Endothelial cell of umbilical vein (primary cell): ENCODE data around the gene COL26A1. TPM values are rescaled to one million over a fixed set of nuclear protein-coding genes. Genes with fewer than 3 reads are reported as not detected.

Experiments used
- BruUV-seq: library from RNA; stranded (reverse); fragments of 400-500 nt; replicated peaks from 2 replicates; lab custom pipeline; 2021; lab: Mats Ljungman, UMichigan
- CTCF ChIA-PET: fragments of 300-600, 350-600 bp; sonication (Branson Sonifier 250); formaldehyde crosslinking; loops from one replicate; lab custom pipeline; 2021; ENCODE audit warnings: antibody characterized with exemption, inconsistent platforms; lab: Charles Lee
- POLR2A ChIA-PET: fragments of 300-600, 350-600 bp; sonication (Branson Sonifier 250); formaldehyde crosslinking; loops from one replicate; lab custom pipeline; 2021; ENCODE audit warnings: antibody characterized with exemption, inconsistent platforms; lab: Charles Lee
- DNase-seq: peaks from one replicate; pipeline ENCODE4 v3.0.0-alpha.2; 2011; ENCODE audit warnings: low read depth, low spot score
- FAIRE-seq: peaks from 2 replicates; lab custom pipeline; 2011; peaks lifted over from hg19 to GRCh38; lab: Jason Lieb, UNC
- H2AFZ ChIP-seq: 2 replicates; pipeline ENCODE4 v1.6.0; 2012; ENCODE audit warnings: low read depth, low read length, control low read depth, inconsistent platforms
- H3K27ac ChIP-seq: 2 replicates; pipeline ENCODE4 v1.5.1; 2011; ENCODE audit warnings: low read depth, mild to moderate bottlenecking, control low read depth, low read length, moderate library complexity; ENCODE audit not compliant: insufficient read depth
- H3K27me3 ChIP-seq, 2 experiments: 2 replicates each; pipeline versions ENCODE4 v1.6.0 to v1.6.1; 2011; ENCODE audit warnings: low read length in 2 of 2, mixed read lengths in 1 of 2; ENCODE audit not compliant: control insufficient read depth in 2 of 2, insufficient read depth in 2 of 2
- H3K36me3 ChIP-seq, 2 experiments: 2 replicates in 1 of 2; 3 replicates in 1 of 2; pipeline ENCODE4 v1.5.1; 2011; ENCODE audit warnings: low read length in 2 of 2, mild to moderate bottlenecking in 1 of 2, moderate library complexity in 1 of 2; ENCODE audit not compliant: control insufficient read depth in 2 of 2, insufficient read depth in 2 of 2; ENCODE audit errors: extremely low read depth in 1 of 2
- H3K4me1 ChIP-seq: 3 replicates; pipeline ENCODE4 v1.5.1; 2011; ENCODE audit warnings: mild to moderate bottlenecking, low read length; ENCODE audit not compliant: control insufficient read depth, insufficient read depth; ENCODE audit errors: extremely low read depth
- H3K4me2 ChIP-seq: 2 replicates; pipeline ENCODE4 v1.6.1; 2011; ENCODE audit warnings: low read length, control low read depth, mixed read lengths; ENCODE audit not compliant: insufficient read depth
- H3K4me3 ChIP-seq, 3 experiments: fragments of 200-600 bp in 1 of 3; sonication (generic), shearing (Covaris generic) in 1 of 3; replicated peaks in 1 of 3; 2 replicates each; pipeline ENCODE4 v1.5.1; 2011 to 2016; ENCODE audit warnings: control low read depth in 3 of 3, low read length in 3 of 3, mild to moderate bottlenecking in 2 of 3, inconsistent platforms in 1 of 3, low read depth in 1 of 3, moderate library complexity in 1 of 3; ENCODE audit not compliant: insufficient read depth in 1 of 3
- H3K79me2 ChIP-seq: 2 replicates; pipeline ENCODE4 v1.6.0; 2012; ENCODE audit warnings: low read length, inconsistent platforms; ENCODE audit not compliant: control insufficient read depth, insufficient read depth
- H3K9ac ChIP-seq: replicated peaks from 2 replicates; pipeline ENCODE3; 2011; ENCODE audit warnings: low read length, control low read depth; ENCODE audit not compliant: insufficient read depth; ENCODE audit errors: extremely low read depth
- H3K9me1 ChIP-seq: replicated peaks from 3 replicates; pipeline ENCODE4 v1.6.0; 2011; ENCODE audit warnings: mild to moderate bottlenecking, low read length; ENCODE audit not compliant: control insufficient read depth, insufficient read depth; ENCODE audit errors: extremely low read depth
- H3K9me3 ChIP-seq: replicated peaks from 2 replicates; pipeline ENCODE4 v1.5.1; 2012; ENCODE audit warnings: low read length, inconsistent platforms; ENCODE audit not compliant: control insufficient read depth, insufficient read depth
- H4K20me1 ChIP-seq: replicated peaks from 2 replicates; pipeline ENCODE3; 2011; ENCODE audit warnings: mild to moderate bottlenecking, low read length; ENCODE audit not compliant: control insufficient read depth, insufficient read depth; ENCODE audit errors: extremely low read depth
- CTCF ChIP-seq, 2 donors: IDR thresholded peaks; 1 replicate in 1 of 2; 2 replicates in 1 of 2; pipeline ENCODE4 v1.5.1; 2011; ENCODE audit warnings: low read length in 2 of 2, mild to moderate bottlenecking in 2 of 2, moderate library complexity in 2 of 2, control low read depth in 1 of 2, inconsistent platforms in 1 of 2, low read depth in 1 of 2; ENCODE audit not compliant: insufficient read depth in 1 of 2; ENCODE audit errors: extremely low read depth in 1 of 2
- EZH2 ChIP-seq: IDR thresholded peaks from 2 replicates; pipeline ENCODE4 v1.6.1; 2012; ENCODE audit warnings: borderline replicate concordance, low read depth, mild to moderate bottlenecking, moderate library complexity, low read length, inconsistent platforms; ENCODE audit not compliant: severe bottlenecking
- FOS ChIP-seq: IDR thresholded peaks from 2 replicates; pipeline ENCODE4 v1.6.1; 2011; ENCODE audit warnings: mild to moderate bottlenecking, low read length, moderate library complexity, borderline replicate concordance; ENCODE audit not compliant: insufficient read depth
- GATA2 ChIP-seq: IDR thresholded peaks from 2 replicates; pipeline ENCODE4 v1.7.0; 2011; ENCODE audit warnings: low read depth, mild to moderate bottlenecking, moderate library complexity, mixed read lengths, low read length; ENCODE audit not compliant: insufficient read length, insufficient read depth
- JUN ChIP-seq: IDR thresholded peaks from 2 replicates; pipeline ENCODE4 v1.6.1; 2011; ENCODE audit warnings: borderline replicate concordance, low read depth; ENCODE audit not compliant: insufficient read length, insufficient read depth
- MYC ChIP-seq: IDR thresholded peaks from one replicate; pipeline ENCODE4 v1.6.1; 2011; ENCODE audit warnings: mild to moderate bottlenecking, low read depth, low read length
- POLR2A ChIP-seq: IDR thresholded peaks from 2 replicates; pipeline ENCODE4 v1.6.1; 2012; ENCODE audit warnings: low read depth, mild to moderate bottlenecking, control low read depth, low read length
- POLR2AphosphoS5 ChIP-seq: IDR thresholded peaks from 2 replicates; pipeline ENCODE4 v1.6.1; 2012; ENCODE audit warnings: low read depth, mild to moderate bottlenecking, control low read depth, low read length, moderate library complexity; ENCODE audit not compliant: insufficient read depth
- dilution Hi-C: fragments of 300-500 bp; cut with MboI; formaldehyde crosslinking; loops from one replicate; pipeline ENCODE4 v1.15.0; 2019; ENCODE audit warnings: low sequenced_read_pairs; ENCODE audit not compliant: extremely low pct_ligation_motif_present
- intact Hi-C: fragments of 100-400 bp; cut with micrococcal nuclease; formaldehyde crosslinking; loops from one replicate; pipeline ENCODE4 v1.10.0; 2022
- polyA plus RNA-seq, 4 experiments: library from polyadenylated mRNA; depleted of rRNA in 3 of 4; stranded (reverse) in 3 of 4; unstranded in 1 of 4; fragments of >200 nt; gene quantifications; 2 replicates each; pipeline versions ENCODE4 v1.2.1 to v1.2.3, GENCODE V29; 2011 to 2012; ENCODE audit warnings: missing spikeins in 1 of 4
- total RNA-seq: library from RNA; stranded (reverse); gene quantifications from 2 replicates; pipeline ENCODE4 v1.2.3, GENCODE V29; 2021
- TF ChIP-seq, protein P1 (sequence below): IDR thresholded peaks from 2 replicates; pipeline ENCODE4 v1.6.1; 2011; ENCODE audit not compliant: insufficient read depth, insufficient read length

The COL26A1 gene
- total and polyA plus RNA-seq, 2 donors (not counting 3 experiments of a cell fraction or from before 2014, with no cell fraction given) = not detected

DNA sequence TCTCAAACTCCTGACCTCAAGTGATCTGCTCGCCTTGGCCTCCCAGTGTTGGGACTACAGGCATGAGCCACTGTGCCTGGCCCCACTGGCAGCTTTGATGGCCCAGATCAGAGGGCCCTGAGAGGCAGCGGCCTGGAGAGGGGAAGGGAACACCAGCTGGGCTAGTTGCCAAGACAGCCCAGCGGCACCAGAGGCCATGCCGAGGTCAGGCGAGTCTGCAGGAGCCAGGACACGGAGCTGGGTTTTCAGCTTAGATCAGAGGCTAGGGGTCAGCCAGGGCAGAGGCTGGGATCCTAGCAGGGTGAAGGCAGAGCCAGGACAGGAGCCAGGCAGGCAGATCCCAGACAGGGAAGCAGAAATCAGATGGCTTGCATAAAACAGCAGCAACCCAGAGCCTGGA is 173.6 kb downstream of the COL26A1 start:
- Histone ChIP-seq H4K20me1 (no peaks in the 10 kb centered on the region), H3K27me3 (no peaks in the 10 kb centered on the region), H3K27ac (no peak overlapping the region), H3K9me1 (no peaks in the 10 kb centered on the region), H3K79me2 (no peaks in the 10 kb centered on the region), H3K36me3 (no peaks in the 10 kb centered on the region), H3K9ac (no peak overlapping the region), H2AFZ (no peak overlapping the region), H3K4me1 (no peaks in the 10 kb centered on the region), H3K4me2 (no peak overlapping the region), H3K4me3 (no peak overlapping the region), H3K9me3 (no peaks in the 10 kb centered on the region)
- ChIA-PET CTCF (interaction anchor here (0.6 to 1.3 kb wide), 6 partner anchors 10 to 693 kb away, joined by 3 to 5 read pairs (median 3); no protein-coding TSS in a partner anchor), POLR2A (no interaction called here)
- intact Hi-C loops (no loop called here), dilution Hi-C loops (no loop called here)
- DNase-seq = no peak
- TF ChIP-seq GATA2 = no peak
- no peak for TF ChIP-seq EZH2
- no peak for TF ChIP-seq JUN
- no TSS peak for BruUV-seq
- no peak for FAIRE-seq

- TF ChIP-seq GATA2 (no peak), CTCF (IDR thresholded peaks at IDR 0.05; ENCODE audit: extremely low read depth in 1 of 2, insufficient read depth in 1 of 2, low read depth in 1 of 2, low read length in 2 of 2) (no peak), POLR2AphosphoS5 (no peak), MYC (no peak), JUN (no peak), POLR2A (no peak), FOS (no peak), EZH2 (no peak)
- TF ChIP-seq, protein P1, sequence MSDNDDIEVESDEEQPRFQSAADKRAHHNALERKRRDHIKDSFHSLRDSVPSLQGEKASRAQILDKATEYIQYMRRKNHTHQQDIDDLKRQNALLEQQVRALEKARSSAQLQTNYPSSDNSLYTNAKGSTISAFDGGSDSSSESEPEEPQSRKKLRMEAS = no peak
- dilution Hi-C loops (no loop called here), intact Hi-C loops (no loop called here)
- FAIRE-seq (no peak), DNase-seq (no peak)
- Histone ChIP-seq H4K20me1 (no peaks in the 10 kb centered on the region), H3K9me3 (no peaks in the 10 kb centered on the region), H3K27me3 (no peaks in the 10 kb centered on the region), H3K9ac (no peak overlapping the region), H3K4me2 (no peak overlapping the region), H3K4me1 (no peaks in the 10 kb centered on the region), H3K79me2 (no peaks in the 10 kb centered on the region), H3K4me3 (no peak overlapping the region), H3K36me3 (no peaks in the 10 kb centered on the region), H3K9me1 (no peaks in the 10 kb centered on the region), H3K27ac (no peak overlapping the region), H2AFZ (no peak overlapping the region)
- ChIA-PET POLR2A (no interaction called here), CTCF (interaction anchor here (0.6 to 1.3 kb wide), 6 partner anchors 18 to 693 kb away, joined by 3 to 5 read pairs (median 3); no protein-coding TSS in a partner anchor)
- no TSS peak for BruUV-seq
Observed at GRCh38 chr7:101536668-101537067, 174.0 kb downstream of the COL26A1 start.
